K562 (cell line): Measurements from ENCODE around the gene NDUFC2.

Experiments used
- ARHGAP35 ChIP-seq: fragments of 450-650 bp; IDR thresholded peaks from 2 replicates; pipeline ENCODE4 v1.6.1; 2018; ENCODE audit not compliant: partially characterized antibody
- TF ChIP-seq, protein P1 (sequence below), 2 experiments: fragments of 450-650 bp; IDR thresholded peaks; 2 replicates each; pipeline ENCODE4 v1.6.1; 2018; ENCODE audit warnings: mild to moderate bottlenecking in 2 of 2, low read depth in 1 of 2; ENCODE audit not compliant: partially characterized antibody in 2 of 2

GRCh38 chr11:78027759-78028158 is 51.9 kb downstream of the NDUFC2 start:
- TF ChIP-seq ARHGAP35, result no peak
- TF ChIP-seq, protein P1, sequence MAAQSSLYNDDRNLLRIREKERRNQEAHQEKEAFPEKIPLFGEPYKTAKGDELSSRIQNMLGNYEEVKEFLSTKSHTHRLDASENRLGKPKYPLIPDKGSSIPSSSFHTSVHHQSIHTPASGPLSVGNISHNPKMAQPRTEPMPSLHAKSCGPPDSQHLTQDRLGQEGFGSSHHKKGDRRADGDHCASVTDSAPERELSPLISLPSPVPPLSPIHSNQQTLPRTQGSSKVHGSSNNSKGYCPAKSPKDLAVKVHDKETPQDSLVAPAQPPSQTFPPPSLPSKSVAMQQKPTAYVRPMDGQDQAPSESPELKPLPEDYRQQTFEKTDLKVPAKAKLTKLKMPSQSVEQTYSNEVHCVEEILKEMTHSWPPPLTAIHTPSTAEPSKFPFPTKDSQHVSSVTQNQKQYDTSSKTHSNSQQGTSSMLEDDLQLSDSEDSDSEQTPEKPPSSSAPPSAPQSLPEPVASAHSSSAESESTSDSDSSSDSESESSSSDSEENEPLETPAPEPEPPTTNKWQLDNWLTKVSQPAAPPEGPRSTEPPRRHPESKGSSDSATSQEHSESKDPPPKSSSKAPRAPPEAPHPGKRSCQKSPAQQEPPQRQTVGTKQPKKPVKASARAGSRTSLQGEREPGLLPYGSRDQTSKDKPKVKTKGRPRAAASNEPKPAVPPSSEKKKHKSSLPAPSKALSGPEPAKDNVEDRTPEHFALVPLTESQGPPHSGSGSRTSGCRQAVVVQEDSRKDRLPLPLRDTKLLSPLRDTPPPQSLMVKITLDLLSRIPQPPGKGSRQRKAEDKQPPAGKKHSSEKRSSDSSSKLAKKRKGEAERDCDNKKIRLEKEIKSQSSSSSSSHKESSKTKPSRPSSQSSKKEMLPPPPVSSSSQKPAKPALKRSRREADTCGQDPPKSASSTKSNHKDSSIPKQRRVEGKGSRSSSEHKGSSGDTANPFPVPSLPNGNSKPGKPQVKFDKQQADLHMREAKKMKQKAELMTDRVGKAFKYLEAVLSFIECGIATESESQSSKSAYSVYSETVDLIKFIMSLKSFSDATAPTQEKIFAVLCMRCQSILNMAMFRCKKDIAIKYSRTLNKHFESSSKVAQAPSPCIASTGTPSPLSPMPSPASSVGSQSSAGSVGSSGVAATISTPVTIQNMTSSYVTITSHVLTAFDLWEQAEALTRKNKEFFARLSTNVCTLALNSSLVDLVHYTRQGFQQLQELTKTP (IDR thresholded peaks at IDR 0.05; ENCODE audit: low read depth in 1 of 2, partially characterized antibody in 2 of 2), result no peak
